GM18505 (cell line): ENCODE measurements around the gene TMC8.

Source experiments
- ATAC-seq: cut with Tn5 transposase; IDR thresholded peaks from one replicate; pipeline ENCODE4 v1.9.1; 2021; ENCODE audit not compliant: unreplicated experiment
- POLR2A ChIP-seq: IDR thresholded peaks from 4 replicates; pipeline ENCODE4 v1.6.1; 2011; ENCODE audit warnings: borderline replicate concordance; ENCODE audit not compliant: insufficient read depth, insufficient read length; ENCODE audit errors: extremely low read depth

TMC8 gene

DNA sequence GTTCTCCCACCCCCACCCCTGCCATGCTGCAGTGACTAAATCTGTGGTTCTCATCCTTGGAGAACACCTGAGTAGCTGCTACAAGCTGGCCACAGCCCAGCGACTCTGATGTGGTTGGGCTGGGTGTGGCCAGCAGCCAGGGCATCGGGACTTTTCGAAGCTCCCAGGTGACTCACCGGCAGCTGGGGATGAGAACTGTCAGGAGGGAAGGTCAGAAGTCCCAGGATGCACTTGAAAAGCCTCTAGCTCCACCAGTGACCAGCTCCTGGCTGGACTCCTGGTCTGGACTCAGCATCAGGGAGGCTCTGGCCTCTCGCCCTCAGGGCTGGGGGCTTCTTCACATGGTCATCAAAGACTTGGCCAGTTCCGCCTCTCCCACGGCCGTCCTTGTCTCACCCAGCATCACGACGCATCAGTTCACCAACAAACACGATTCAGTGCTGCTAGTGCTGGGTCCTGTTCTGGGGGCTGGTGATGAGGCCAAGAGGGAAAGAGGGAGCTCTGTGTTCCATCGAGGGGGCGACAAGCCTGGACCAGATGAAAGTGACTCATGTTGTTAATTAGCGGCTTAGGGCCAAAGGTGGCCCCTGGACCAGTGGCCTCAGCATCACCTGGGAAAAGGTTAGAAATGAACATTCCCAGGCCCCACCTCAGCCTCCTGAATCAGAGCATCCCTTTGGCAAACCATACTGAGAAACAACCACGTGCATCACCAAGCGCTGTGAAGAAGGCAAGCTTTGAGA lies 11.7 kb downstream of the TMC8 start:
- ATAC-seq, result no peak
- TF ChIP-seq POLR2A, result no peak

DNA sequence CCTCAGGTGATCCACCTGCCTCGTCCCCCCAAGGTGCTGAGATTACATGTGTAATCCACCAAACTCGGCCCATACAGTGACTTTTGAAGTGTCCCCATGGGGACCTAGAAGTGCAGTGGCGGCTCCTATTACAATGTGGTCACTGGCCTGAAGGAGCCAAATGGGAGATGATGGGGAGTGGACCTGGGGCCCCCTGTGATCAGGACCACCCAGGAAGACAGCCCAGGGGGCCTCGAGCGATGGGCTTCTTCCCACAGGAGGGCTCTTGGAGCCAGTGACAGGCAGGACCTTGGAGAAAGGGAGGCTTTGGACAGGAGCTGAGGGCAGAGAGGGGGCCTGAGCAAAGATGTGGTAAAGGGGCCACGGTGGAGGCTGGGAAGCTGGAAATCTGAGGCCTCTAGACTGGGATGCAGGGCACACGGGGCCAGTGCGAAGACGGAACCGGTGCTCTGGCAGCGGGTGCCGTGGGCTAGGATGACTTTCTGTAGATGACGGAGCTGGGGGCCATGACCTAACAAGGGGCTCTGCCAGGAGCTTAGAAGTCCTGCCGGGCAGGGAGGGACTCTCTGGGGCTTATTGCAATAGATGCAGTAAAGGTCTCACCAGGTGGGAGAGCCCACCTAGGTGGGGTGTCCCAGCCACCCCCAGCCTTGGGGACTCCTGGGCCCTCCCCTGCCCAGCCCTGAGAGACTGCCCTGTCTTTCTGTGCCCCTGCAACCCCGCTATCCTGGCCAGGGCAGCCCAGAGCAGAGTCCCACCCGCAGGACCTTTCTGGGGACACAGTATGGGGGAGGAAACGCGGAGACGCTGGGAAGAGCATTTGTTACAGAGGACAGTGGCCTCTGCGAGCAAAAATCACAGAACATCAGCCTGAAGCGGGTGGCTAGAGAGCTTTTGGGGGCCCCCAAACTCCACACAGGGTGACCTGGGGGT lies 12.9 kb downstream of the TMC8 start:
- no peak for ATAC-seq
- TF ChIP-seq POLR2A, result no peak

DNA sequence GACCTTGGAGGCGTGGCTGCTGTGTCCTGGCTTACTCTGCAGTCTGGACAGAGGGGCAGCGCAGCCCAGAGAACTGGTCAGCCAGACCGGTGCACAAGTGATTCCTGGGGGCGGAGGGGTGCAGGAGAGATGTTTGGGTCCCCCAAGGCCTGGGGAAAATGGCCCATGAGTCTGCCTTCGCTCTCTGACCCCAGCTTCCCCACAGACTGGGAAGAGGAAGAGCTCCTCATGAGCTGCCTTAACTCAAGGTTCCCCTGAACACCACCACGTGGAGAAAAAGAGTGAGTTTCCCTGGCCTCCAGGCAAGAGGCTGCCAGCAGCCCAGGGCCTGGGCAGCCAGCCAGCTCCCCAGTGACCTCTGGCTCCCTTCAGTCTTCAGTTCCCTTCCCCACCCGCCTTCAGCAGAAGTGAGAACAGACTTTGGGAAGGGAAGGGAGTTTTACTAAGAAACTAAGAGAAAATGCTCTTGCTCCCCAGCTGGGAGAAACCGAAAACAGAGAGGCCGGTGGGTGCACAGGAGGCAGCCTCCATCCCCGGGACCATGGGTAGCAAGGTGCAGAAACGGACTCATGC lies 13.7 kb downstream of the TMC8 start:
- TF ChIP-seq POLR2A, result peak; percentile 33
- ATAC-seq, result no peak

DNA sequence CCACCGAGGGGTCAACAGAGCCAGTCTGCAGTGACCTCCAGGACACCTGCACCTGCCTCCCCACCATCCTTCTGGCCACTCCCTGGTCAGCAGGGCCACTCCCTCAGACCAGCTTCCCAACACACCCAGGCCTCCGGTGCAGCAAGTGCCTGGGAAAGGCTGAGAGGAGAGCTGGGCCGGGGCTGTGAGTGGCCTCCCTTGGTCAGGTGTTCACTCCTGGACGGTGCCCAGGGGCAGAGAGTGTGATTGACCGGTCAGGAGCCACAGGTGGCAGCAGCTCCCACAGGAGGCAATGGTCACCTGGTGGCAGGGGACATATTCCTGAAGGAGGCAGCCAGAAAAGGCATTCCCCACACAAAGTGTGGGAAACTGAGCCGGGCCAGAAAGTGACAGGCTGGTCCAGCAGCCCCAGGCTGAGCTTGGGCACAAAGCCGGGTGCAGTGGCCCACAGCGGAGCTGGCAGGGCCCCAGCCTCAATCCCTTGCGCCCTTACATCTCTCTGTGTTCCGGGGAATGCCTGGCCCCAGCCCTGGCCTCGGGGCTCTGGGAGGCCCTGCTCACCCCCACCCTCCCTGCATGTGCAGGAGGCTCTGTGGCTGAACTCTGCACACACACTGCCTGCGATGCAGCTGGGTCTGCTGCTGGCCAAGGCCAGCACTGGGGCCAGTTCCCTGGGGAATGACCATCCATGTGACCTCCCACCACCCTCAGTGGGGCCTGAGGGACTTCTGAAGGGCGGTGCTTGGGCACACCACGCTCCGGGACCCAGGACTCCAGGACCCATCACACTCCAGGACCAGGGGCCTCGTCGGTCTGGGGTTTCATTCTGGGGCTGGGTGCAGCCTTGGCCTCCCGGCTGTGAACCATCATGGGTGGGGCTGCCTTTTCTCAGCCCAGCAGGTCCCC lies 14.4 kb downstream of the TMC8 start:
- no peak for ATAC-seq
- no peak for TF ChIP-seq POLR2A

DNA sequence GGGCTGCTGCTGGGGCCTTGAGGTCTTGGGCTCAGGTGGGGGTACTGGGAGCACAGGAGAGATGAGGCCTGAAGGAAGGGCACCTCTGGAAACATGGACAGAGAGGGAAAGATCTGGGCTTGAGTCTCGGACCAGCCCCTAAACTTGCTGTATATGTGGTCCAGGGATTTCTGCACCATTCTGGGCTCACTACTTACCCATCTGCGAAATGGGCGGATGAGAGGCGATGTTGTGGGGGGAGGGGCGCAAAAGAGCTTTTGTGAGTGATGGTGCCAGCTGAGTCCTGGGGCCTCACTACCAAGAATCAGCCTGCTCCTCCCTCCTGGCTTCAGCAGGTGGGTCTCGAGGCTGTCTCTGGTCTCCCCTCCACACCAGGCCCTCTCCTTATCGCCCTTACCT lies 15.9 kb downstream of the TMC8 start:
- no peak for TF ChIP-seq POLR2A
- no peak for ATAC-seq

DNA sequence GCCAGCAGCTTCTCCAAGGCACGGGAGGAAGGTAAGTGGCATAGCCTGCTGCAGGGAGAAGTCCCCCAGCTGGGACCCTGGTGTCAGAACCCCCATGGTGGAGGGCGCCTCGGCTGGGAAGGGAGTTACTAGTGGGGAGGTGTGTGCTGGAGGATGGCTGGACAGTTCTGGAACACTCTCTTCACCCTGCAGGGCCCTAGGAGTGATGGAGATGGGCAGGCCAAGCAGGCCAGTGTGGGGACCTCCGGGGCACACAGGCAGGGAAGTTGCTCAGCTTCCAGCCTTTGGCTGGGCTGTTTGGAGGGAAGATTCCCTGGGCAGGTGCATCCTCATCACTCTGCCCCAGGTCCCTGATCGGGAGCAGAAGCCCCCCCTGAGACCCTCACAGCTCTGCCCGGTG lies 16.3 kb downstream of the TMC8 start:
- no peak for TF ChIP-seq POLR2A
- ATAC-seq, result no peak

DNA sequence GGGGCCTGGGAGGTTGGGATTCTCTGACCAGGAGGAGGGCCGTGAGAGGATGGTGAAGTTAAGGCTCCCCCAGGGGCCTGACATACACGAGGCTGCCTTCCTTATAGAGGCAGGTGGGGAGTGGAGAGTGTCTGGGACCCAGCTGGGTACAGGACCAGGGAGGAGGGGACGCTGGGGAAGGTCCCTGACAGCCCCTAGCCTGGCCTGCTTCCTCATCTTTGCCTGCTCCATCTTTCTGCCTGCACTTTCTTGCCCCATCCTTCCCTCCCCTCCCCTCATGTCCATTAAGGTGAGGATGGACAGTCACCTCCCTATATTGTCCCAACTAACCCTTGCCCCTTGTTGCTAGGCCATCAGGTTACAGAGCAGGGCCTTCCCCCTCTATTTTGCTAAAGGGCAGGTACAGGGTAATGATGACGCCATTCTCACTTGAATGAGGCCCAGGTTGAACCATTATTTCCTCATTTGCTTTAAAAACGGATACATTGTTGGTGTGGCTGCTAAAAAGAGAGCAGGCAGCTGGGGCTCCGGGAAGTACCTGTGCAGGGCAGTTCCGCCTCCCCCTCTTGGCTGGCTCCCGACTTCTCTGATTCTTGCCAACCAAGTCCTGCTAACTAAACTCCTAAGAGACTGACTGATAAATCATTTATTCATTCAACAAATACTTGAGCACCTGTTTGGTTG lies 16.9 kb downstream of the TMC8 start:
- ATAC-seq, result peak; percentile 42
- peak; percentile 16 for TF ChIP-seq POLR2A

DNA sequence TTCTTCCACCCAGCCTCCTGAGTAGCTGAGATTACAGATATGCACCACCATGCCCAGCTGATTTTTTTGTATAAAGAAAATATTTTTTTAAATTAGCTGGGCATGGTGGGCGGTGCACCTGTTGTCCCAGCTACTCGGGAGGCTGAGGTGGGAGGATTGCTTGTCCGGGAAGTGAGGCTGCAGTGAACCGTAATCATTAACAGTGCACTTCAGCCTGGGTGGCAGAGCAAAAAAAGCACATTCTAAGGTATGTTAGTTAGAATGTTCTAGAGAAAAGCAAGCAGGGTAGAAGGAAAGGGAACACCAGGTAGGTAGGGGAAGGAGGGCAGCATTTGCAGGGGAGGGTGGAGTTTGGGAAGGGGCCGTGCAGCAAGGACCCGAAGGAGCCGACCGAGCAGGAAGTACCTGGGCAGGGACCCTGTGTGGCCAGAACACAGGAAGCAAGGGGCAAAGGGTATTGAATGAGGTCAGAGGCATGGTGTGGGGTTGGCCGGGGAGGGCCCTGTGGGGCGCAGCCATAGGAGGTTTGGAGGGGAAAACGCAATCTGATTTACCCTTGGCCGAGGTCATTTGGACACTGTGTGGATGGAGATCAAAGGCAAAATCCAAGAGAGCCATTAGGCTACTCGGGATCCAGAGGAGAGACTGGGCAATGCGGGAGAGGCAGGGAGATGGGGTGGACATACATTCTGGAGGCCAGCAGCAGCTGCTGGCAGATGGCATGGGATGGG lies 17.9 kb downstream of the TMC8 start:
- no peak for ATAC-seq
- no peak for TF ChIP-seq POLR2A

DNA sequence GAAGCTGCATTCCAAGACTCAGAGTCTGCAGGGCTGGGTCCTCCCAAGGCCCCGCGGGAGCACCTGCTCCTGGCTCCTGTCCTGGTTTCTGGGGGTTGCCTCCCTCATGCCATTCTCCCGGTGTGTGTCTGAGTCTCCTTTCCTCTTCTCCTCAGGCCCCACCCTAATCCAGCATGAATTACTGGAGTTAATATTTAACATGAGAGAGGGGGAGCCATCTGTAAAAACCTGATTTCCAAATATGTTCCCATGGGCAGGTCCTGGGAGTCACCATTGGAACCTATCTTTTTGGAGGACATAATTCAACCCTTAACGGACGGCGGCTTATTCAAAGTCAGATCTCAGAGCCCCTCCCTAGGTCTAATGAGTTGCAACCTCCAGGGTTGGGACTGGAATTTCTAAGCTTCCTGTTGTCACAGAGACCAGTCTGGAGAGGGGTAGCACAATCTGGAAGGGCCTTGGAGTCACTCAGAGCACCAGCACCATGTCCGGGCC lies 21.0 kb downstream of the TMC8 start:
- no peak for ATAC-seq
- no peak for TF ChIP-seq POLR2A

DNA sequence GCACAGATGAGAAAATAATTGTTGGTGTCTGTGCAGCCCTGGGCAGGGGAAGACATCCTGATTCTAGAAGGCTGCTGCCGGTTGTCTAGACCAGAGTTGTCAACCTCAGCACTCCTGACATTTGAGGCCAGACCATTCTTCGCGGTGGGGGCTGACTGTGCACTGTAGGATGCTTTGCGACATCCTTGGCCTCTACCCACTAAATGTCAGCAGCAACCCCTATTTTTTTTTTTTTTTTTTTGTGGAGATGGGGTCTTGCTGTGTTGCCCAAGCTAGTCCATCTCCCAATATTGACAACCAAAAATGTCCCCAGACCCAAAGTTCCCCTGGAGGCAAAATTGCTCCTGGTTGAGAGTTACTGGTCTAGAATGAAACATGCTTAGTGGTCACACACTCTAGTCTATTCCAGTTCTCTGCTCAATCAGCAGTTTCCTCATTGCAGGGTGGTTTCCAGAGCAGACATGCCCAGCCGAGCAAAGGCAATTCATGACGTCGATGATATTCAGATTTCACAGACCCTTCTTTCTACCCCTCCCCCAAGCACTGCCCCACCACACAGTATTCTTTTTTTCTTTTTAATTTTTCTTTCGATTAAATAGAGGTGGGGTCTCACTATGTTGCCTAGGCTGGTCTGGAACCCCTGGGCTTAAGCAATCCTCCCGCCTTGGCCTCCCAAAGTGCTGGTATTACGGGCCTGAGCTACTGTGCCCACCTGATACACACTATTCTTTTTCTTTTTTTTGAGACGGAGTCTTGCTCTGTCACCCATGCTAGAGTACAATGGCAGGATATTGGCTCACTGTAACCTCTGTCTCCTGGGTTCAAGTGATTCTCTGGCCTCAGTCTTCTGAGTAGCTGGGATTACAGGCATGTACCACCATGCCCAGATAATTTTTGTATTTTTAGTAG lies 24.6 kb downstream of the TMC8 start:
- peak; percentile 43 for ATAC-seq

DNA sequence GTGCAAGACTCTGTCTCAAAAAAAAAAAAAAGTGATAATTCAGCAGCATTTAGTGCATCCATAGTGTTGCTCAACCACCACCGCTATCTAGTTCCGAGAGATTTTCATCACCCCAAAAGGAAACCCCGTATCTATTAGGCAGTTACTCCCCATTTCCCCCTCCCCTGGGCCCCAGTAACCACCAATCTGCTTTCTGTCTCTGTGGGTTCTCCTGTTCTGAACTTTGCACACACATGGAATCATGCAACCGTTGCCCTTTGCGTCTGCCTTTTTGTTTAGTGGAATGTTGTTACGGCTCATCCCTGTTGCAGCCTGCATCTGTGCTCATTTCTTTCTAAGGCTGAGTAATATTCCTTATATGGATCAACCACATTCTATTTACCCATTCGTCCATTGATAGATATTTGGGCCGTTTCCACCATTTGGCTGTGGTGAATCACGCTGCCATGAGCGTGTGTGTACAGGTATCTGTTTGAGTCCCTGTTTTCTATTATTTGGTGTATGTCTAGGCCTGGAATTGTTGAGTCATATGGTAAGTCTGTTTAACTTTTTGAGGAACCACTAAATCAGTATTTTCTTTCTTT lies 29.1 kb downstream of the TMC8 start:
- TF ChIP-seq POLR2A, result no peak
- peak; percentile 34 for ATAC-seq

More for the DNA sequence above, 24.6 kb downstream of the TMC8 start:
- TF ChIP-seq POLR2A, result peak; percentile 66
